ENCODE results near the gene MYO15B.
A peak's percentile ranks its signal among the peaks of the same experiment; 100 is the strongest.

Gene MYO15B

GRCh38 chr17:75641343-75641742, 53.7 kb downstream of the MYO15B start:
- DNase-seq: peak; percentile 40

- DNase-seq: peak; percentile 92
These were observed 54.7 kb downstream of the MYO15B start for GRCh38 chr17:75642182-75642783.

GRCh38 chr17:75642784-75643642, 55.4 kb downstream of the MYO15B start:
- DNase-seq: peak; percentile 58

GRCh38 chr17:75643643-75644017, 56.0 kb downstream of the MYO15B start:
- no peak for DNase-seq

GRCh38 chr17:75645501-75645888, 57.9 kb downstream of the MYO15B start:
- DNase-seq: peak; percentile 99

GRCh38 chr17:75645889-75646637, 58.5 kb downstream of the MYO15B start:
- DNase-seq: peak; percentile 98

GRCh38 chr17:75646638-75646992, 59.0 kb downstream of the MYO15B start:
- no peak for DNase-seq

GRCh38 chr17:75647061-75647460, 59.5 kb downstream of the MYO15B start:
- DNase-seq: peak; percentile 63

GRCh38 chr17:75647921-75648320, 60.3 kb downstream of the MYO15B start:
- DNase-seq: no peak

GRCh38 chr17:75649687-75650086, 62.1 kb downstream of the MYO15B start:
- DNase-seq: no peak

- no peak for DNase-seq
These were observed 63.3 kb downstream of the MYO15B start for GRCh38 chr17:75650874-75651273.

- DNase-seq: no peak
These were observed 64.7 kb downstream of the MYO15B start for GRCh38 chr17:75652341-75652740.

GRCh38 chr17:75652934-75653549, 65.4 kb downstream of the MYO15B start:
- peak; percentile 58 for DNase-seq

- DNase-seq: peak; percentile 80
These were observed 66.6 kb downstream of the MYO15B start for GRCh38 chr17:75654176-75654575.

GRCh38 chr17:75658237-75658636, 70.6 kb downstream of the MYO15B start:
- no peak for DNase-seq

GRCh38 chr17:75661531-75661930, 73.9 kb downstream of the MYO15B start:
- no peak for DNase-seq

- DNase-seq: no peak
These were observed 74.9 kb downstream of the MYO15B start for GRCh38 chr17:75662511-75662910.

- DNase-seq: no peak
These were observed 76.5 kb downstream of the MYO15B start for GRCh38 chr17:75664099-75664549.

GRCh38 chr17:75665981-75666380, 78.4 kb downstream of the MYO15B start:
- no peak for DNase-seq

- peak; percentile 99 for DNase-seq
These were observed 79.6 kb downstream of the MYO15B start, which contains the start of the genes RECQL5 and SAP30BP for GRCh38 chr17:75666959-75667790. Gene RECQL5, minus strand, starts transcription at chr17:75667154. Its CDS starts 597 bp downstream, at chr17:75666557. Gene SAP30BP, plus strand, starts transcription at chr17:75667338. Its CDS starts 35 bp downstream, at chr17:75667373.

- no peak for DNase-seq
These were observed 80.2 kb downstream of the MYO15B start for GRCh38 chr17:75667825-75668224.

GRCh38 chr17:75668489-75668888, 80.9 kb downstream of the MYO15B start:
- no peak for DNase-seq

Data from DMS53 (cell line).